Ascending aorta (tissue), 2 donors: Measurements from ENCODE around the gene ENO2. TPM values are rescaled to one million over a fixed set of nuclear protein-coding genes. Genes with fewer than 3 reads are reported as not detected.
"Not testable (repeated sequence)": the region's sequence is repeated elsewhere in the genome, so short reads cannot be mapped to it uniquely, and the experiment has no call there.

Experiments
- DNase-seq, 2 donors: peaks; one replicate each; pipeline ENCODE4 v3.0.0-alpha.2; 2019; ENCODE audit warnings: low spot score in 2 of 2
- H3K27ac ChIP-seq, 2 donors: fragments of 200-600 bp; sonication (generic); one replicate each; pipeline ENCODE4 v1.5.1; 2016 to 2017; ENCODE audit warnings: mild to moderate bottlenecking in 1 of 2
- H3K27me3 ChIP-seq: fragments of 200-600 bp; sonication (generic); one replicate; pipeline ENCODE4 v1.5.1; 2017
- H3K36me3 ChIP-seq, 2 donors: fragments of 200-600 bp; sonication (generic); one replicate each; pipeline ENCODE4 v1.5.1; 2016
- H3K4me1 ChIP-seq, 2 donors: fragments of 200-600 bp; sonication (generic); one replicate each; pipeline ENCODE4 v1.5.1; 2016 to 2017; ENCODE audit warnings: mild to moderate bottlenecking in 1 of 2
- H3K4me3 ChIP-seq, 2 donors: fragments of 200-600 bp; sonication (generic); one replicate each; pipeline ENCODE4 v1.5.1; 2016 to 2017; ENCODE audit warnings: mild to moderate bottlenecking in 1 of 2
- H3K9me3 ChIP-seq, 2 donors: fragments of 200-600 bp; sonication (generic); one replicate each; pipeline ENCODE4 v1.5.1; 2016
- CTCF ChIP-seq, 3 experiments: fragments of 200-600 bp in 2 of 3; fragments of 450-650 bp in 1 of 3; sonication (generic) in 2 of 3; IDR thresholded peaks; one replicate each; pipeline ENCODE4 v1.5.1; 2016 to 2019; ENCODE audit warnings: antibody characterized with exemption in 3 of 3, mild to moderate bottlenecking in 1 of 3, moderate library complexity in 1 of 3
- intact Hi-C: fragments of 100-400 bp; cut with DNase I; formaldehyde crosslinking; loops from one replicate; pipeline ENCODE4 v1.15.1; 2023
- total RNA-seq: library from RNA; depleted of rRNA; stranded (reverse); fragments of >200 nt; gene quantifications from one replicate; pipeline ENCODE4 v1.1.0, GENCODE V29; 2016

The ENO2 gene
- 30.3 TPM for total RNA-seq

- Histone ChIP-seq H3K27ac (peak within 1 kb of the TSS; percentile 90 to 94), H3K36me3 (peaks cover 5 to 18% of the 10 kb centered on the region in 2 donors), H3K9me3 (no peaks in the 10 kb centered on the region), H3K4me1 (peaks cover 4 to 11% of the 10 kb centered on the region in 2 donors), H3K4me3 (peak within 1 kb of the TSS; percentile 81 to 89), H3K27me3 (no peaks in the 10 kb centered on the region)
- peak; percentile 51 to 92 for DNase-seq
- TF ChIP-seq CTCF (IDR thresholded peaks at IDR 0.05) = no peak
- intact Hi-C loops = no loop called here
Observed at GRCh38 chr12:6914246-6914946, at the start of gene ENO2. TSS of gene ENO2 (plus strand) at chr12:6914580. CDS start at chr12:6915833, 1,253 bp downstream.

GRCh38 chr12:6865307-6865706 lies 49.1 kb upstream of the ENO2 start:
- H3K27ac ChIP-seq, intact Hi-C loops, DNase-seq, H3K27me3 ChIP-seq, H3K9me3 ChIP-seq, H3K4me3 ChIP-seq: not testable (repeated sequence)
- Histone ChIP-seq H3K36me3 (peaks cover 54 to 61% of the 10 kb centered on the region in 2 donors), H3K4me1 (peaks cover 7 to 27% of the 10 kb centered on the region in 2 donors)

GRCh38 chr12:6866163-6866919 lies 48.0 kb upstream of the ENO2 start:
- intact Hi-C loops = loop anchor here (2.0 kb wide), 1 partner anchor 14 kb away; the partner anchor contains the start of gene USP5
- TF ChIP-seq CTCF (IDR thresholded peaks at IDR 0.05) = no peak
- H3K36me3 ChIP-seq = peaks cover 54 to 61% of the 10 kb centered on the region in 2 donors

GRCh38 chr12:6866920-6867412 lies 47.4 kb upstream of the ENO2 start:
- Histone ChIP-seq H3K4me3 (peak overlapping the region; percentile 91 to 94), H3K36me3 (peaks cover 49 to 54% of the 10 kb centered on the region in 2 donors), H3K9me3 (no peaks in the 10 kb centered on the region), H3K27ac (peak overlapping the region; percentile 99), H3K4me1 (peaks cover 12 to 38% of the 10 kb centered on the region in 2 donors), H3K27me3 (no peaks in the 10 kb centered on the region)
- intact Hi-C loops = loop anchor here (1.0 to 2.0 kb wide), 3 partner anchors 14 to 76 kb away; partner anchors contain the start of genes LRRC23, RNU7-1 and USP5
- no peak for TF ChIP-seq CTCF (IDR thresholded peaks at IDR 0.05)
- DNase-seq = peak in 1 of 2 donors; percentile 91

More at GRCh38 chr12:6866163-6866919, 48.0 kb upstream of the ENO2 start:
- H3K4me1 ChIP-seq = peaks cover 7 to 32% of the 10 kb centered on the region in 2 donors
- H3K4me3 ChIP-seq = peak overlapping the region; percentile 91 to 94
- peak overlapping the region; percentile 99 for H3K27ac ChIP-seq
- no peak for DNase-seq
- H3K9me3 ChIP-seq = no peaks in the 10 kb centered on the region
- no peaks in the 10 kb centered on the region for H3K27me3 ChIP-seq

GRCh38 chr12:6867413-6868210 lies 46.8 kb upstream of the ENO2 start, which contains the start of gene TPI1:
TSS of gene TPI1 (plus strand) at chr12:6867531. CDS start at chr12:6867567, 36 bp downstream.
- intact Hi-C loops = loop anchor here (1.0 to 2.0 kb wide), 4 partner anchors 15 to 76 kb away; partner anchors contain the start of genes LRRC23, RNU7-1 and USP5
- no peak for DNase-seq
- peaks cover 14 to 40% of the 10 kb centered on the region in 2 donors for H3K4me1 ChIP-seq

More at GRCh38 chr12:6867413-6868210, 46.8 kb upstream of the ENO2 start, which contains the start of gene TPI1:
- TF ChIP-seq CTCF (IDR thresholded peaks at IDR 0.05) = peak in 2 of 3 experiments; percentile 3 to 11
- H3K36me3 ChIP-seq = peaks cover 43 to 48% of the 10 kb centered on the region in 2 donors
- H3K9me3 ChIP-seq = no peaks in the 10 kb centered on the region
- peak within 1 kb of the TSS; percentile 99 for H3K27ac ChIP-seq
- H3K27me3 ChIP-seq = no peaks in the 10 kb centered on the region
- peak within 1 kb of the TSS; percentile 91 to 94 for H3K4me3 ChIP-seq
